ENCODE data around the gene CCDC88C.
"Not testable (repeated sequence)": the region's sequence is repeated elsewhere in the genome, so short reads cannot be mapped to it uniquely, and the experiment has no call there.

CCDC88C gene

GRCh38 chr14:91229743-91230200, 187.8 kb downstream of the CCDC88C start:
- TF ChIP-seq CTCF (IDR thresholded peaks at IDR 0.05; ENCODE audit: insufficient read depth, low read depth, low read length, missing control alignments) = no peak
- peak overlapping the region; percentile 32 for H3K4me3 ChIP-seq (ENCODE audit: low read depth, low read length)
- DNase-seq (ENCODE audit: low read depth) = peak; percentile 94

GRCh38 chr14:91229005-91229382, 188.6 kb downstream of the CCDC88C start:
- H3K4me3 ChIP-seq (ENCODE audit: low read depth, low read length) = peak overlapping the region; percentile 16
- DNase-seq (ENCODE audit: low read depth) = no peak
- no peak for TF ChIP-seq CTCF (IDR thresholded peaks at IDR 0.05; ENCODE audit: insufficient read depth, low read depth, low read length, missing control alignments)

GRCh38 chr14:91228112-91229004, 189.3 kb downstream of the CCDC88C start:
- H3K4me3 ChIP-seq (ENCODE audit: low read depth, low read length) = peak overlapping the region; percentile 16
- TF ChIP-seq CTCF (IDR thresholded peaks at IDR 0.05; ENCODE audit: insufficient read depth, low read depth, low read length, missing control alignments) = no peak
- DNase-seq (ENCODE audit: low read depth) = peak; percentile 93

DNA sequence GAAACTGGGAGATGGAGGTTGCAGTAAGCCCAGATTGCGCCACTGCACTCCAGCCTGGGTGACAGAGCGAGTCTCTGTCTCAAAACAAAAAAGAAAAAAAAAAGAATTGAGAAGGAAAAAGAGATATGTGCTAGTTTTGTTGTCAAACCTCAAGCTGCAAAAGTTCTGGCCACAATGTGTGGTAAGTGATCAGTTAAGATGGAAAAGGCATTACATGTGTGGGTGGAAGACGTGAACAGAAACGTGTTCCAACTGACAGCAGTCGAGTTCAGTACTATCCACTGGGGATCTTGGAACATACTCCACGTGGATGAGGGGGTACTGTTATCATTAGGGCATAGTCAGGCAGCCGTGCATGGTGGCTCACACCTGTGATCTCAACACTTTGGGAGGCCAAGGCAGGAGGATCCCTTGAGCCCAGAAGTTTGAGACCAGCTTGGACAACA, 190.4 kb downstream of the CCDC88C start:
- DNase-seq (ENCODE audit: low read depth) = no peak
- no peak for TF ChIP-seq CTCF (IDR thresholded peaks at IDR 0.05; ENCODE audit: insufficient read depth, low read depth, low read length, missing control alignments)
- no peak overlapping the region for H3K4me3 ChIP-seq (ENCODE audit: low read depth, low read length)

DNA sequence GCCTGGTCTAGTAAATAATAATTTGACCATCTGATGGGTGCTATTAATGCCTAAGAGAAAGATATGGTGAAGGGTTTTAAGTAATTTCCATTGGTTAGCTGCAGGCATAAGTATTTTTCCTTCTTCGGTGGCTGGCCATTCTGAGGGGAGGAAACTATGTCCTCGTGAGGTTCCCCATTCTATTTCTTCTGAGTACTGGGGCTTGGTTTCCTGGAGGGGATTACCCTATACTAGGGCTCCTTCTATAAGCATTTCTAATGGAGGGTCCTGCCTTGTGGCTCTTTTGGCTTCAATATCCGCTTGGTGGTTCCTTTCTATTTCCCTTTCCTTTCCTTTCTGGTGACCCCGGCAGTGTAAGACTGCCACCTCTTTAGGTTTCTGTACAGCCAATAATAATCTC, 191.3 kb downstream of the CCDC88C start:
- DNase-seq (ENCODE audit: low read depth); H3K4me3 ChIP-seq (ENCODE audit: low read depth, low read length): not testable (repeated sequence)

- no peak overlapping the region for H3K4me3 ChIP-seq (ENCODE audit: low read depth, low read length)
- no peak for TF ChIP-seq CTCF (IDR thresholded peaks at IDR 0.05; ENCODE audit: insufficient read depth, low read depth, low read length, missing control alignments)
- no peak for DNase-seq (ENCODE audit: low read depth)
Measured at GRCh38 chr14:91225025-91225424, 192.6 kb downstream of the CCDC88C start.

DNA sequence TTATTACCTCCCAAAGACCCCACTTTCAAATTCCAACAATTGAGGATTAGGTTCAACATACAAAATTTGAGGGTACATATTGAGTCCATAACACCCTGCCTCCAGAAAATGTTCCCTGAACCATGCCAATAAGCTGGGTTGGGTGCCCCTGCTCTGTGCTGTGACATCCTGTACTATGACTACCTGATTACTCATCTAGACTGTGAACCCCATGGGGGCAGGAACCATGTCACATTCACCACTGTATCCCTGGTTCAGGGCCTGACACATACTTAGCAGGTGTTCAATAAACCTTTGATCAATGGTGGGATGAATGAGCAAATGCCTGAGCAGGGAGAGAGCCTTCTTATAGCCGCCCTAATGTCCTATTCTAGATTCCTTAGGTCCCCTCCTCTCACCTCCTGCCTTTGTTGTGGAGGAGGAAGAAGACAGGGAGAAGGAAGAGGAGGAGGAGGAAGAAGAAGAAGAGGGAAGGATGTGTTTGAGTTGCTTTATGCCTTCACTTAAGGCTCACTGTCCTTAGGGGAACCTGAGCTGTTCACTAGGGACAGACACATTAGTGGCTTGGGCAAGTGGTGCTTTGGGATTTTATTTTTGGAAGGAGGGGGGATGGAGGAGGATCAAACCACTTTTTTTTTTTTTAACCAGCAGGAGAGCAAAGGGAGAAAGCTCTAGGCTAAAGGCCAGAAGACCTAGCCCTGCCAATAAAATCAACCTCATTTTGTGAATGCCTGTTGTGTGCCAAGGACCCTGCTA, 194.4 kb downstream of the CCDC88C start:
- TF ChIP-seq CTCF (IDR thresholded peaks at IDR 0.05; ENCODE audit: insufficient read depth, low read depth, low read length, missing control alignments) = no peak
- no peak overlapping the region for H3K4me3 ChIP-seq (ENCODE audit: low read depth, low read length)
- DNase-seq (ENCODE audit: low read depth) = no peak

All from GM12865 (cell line).